Measurements from ENCODE around the gene RDM1.

- TF ChIP-seq SIN3A (IDR thresholded peaks at IDR 0.05; ENCODE audit: borderline replicate concordance, low read depth, low read length) = peak; percentile 54; the same call in 1 of the 2 replicates
- no peak for TF ChIP-seq RCOR1 (IDR thresholded peaks at IDR 0.05; ENCODE audit: low read length)
- TF ChIP-seq, protein P1, sequence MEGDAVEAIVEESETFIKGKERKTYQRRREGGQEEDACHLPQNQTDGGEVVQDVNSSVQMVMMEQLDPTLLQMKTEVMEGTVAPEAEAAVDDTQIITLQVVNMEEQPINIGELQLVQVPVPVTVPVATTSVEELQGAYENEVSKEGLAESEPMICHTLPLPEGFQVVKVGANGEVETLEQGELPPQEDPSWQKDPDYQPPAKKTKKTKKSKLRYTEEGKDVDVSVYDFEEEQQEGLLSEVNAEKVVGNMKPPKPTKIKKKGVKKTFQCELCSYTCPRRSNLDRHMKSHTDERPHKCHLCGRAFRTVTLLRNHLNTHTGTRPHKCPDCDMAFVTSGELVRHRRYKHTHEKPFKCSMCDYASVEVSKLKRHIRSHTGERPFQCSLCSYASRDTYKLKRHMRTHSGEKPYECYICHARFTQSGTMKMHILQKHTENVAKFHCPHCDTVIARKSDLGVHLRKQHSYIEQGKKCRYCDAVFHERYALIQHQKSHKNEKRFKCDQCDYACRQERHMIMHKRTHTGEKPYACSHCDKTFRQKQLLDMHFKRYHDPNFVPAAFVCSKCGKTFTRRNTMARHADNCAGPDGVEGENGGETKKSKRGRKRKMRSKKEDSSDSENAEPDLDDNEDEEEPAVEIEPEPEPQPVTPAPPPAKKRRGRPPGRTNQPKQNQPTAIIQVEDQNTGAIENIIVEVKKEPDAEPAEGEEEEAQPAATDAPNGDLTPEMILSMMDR (IDR thresholded peaks at IDR 0.05) = no peak
- no peak for TF ChIP-seq GATA2 (CRISPR knock-in tag; IDR thresholded peaks at IDR 0.05)
- peak; percentile 84 for TF ChIP-seq MAX (IDR thresholded peaks at IDR 0.05; ENCODE audit: low read depth)
- TF ChIP-seq YY1 (IDR thresholded peaks at IDR 0.05; ENCODE audit: low read depth) = peak; percentile 44; the same call in 1 of the 2 replicates
- peak; percentile 64; the same call in 1 of the 2 replicates for TF ChIP-seq POLR2AphosphoS5 (IDR thresholded peaks at IDR 0.05; ENCODE audit: low read depth, low read length)
- TF ChIP-seq TAF1 (IDR thresholded peaks at IDR 0.05; ENCODE audit: borderline replicate concordance, low read depth, low read length) = no peak
These were observed at the start of gene RDM1 for GRCh38 chr17:35930211-35931065.
